HG02571 (cell line): Measurements from ENCODE around the gene HCN4.
"Not testable (repeated sequence)": the region's sequence is repeated elsewhere in the genome, so short reads cannot be mapped to it uniquely, and the experiment has no call there.

ENCODE experiments used
- ATAC-seq: cut with Tn5 transposase; IDR thresholded peaks from one replicate; pipeline ENCODE4 v1.9.1; 2021; ENCODE audit warnings: mild to moderate bottlenecking, moderate library complexity; ENCODE audit not compliant: unreplicated experiment

Gene HCN4

GRCh38 chr15:73368301-73369136 lies at the start of gene HCN4:
TSS of gene HCN4 (minus strand) at chr15:73368958. CDS start at chr15:73368270, 688 bp downstream.
- no peak for ATAC-seq

GRCh38 chr15:73414876-73415275 lies 46.1 kb upstream of the HCN4 start:
- ATAC-seq: no peak

- ATAC-seq: no peak
Measured at GRCh38 chr15:73403171-73403570, 34.4 kb upstream of the HCN4 start.

- not testable (repeated sequence) for ATAC-seq
Measured at GRCh38 chr15:73400222-73400621, 31.5 kb upstream of the HCN4 start.

GRCh38 chr15:73398861-73399260 lies 30.1 kb upstream of the HCN4 start:
- ATAC-seq: no peak

GRCh38 chr15:73397461-73397860 lies 28.7 kb upstream of the HCN4 start:
- ATAC-seq: no peak

- ATAC-seq: no peak
Measured at GRCh38 chr15:73395671-73396070, 26.9 kb upstream of the HCN4 start.

- no peak for ATAC-seq
Measured at GRCh38 chr15:73394782-73395181, 26.0 kb upstream of the HCN4 start.

- ATAC-seq: no peak
Measured at GRCh38 chr15:73393336-73393735, 24.6 kb upstream of the HCN4 start.

- no peak for ATAC-seq
Measured at GRCh38 chr15:73392025-73392424, 23.3 kb upstream of the HCN4 start.

- no peak for ATAC-seq
Measured at GRCh38 chr15:73391128-73391872, 22.5 kb upstream of the HCN4 start.

GRCh38 chr15:73389971-73390544 lies 21.3 kb upstream of the HCN4 start:
- no peak for ATAC-seq

GRCh38 chr15:73389539-73389938 lies 20.8 kb upstream of the HCN4 start:
- ATAC-seq: no peak

GRCh38 chr15:73388256-73388781 lies 19.6 kb upstream of the HCN4 start:
- no peak for ATAC-seq

- no peak for ATAC-seq
Measured at GRCh38 chr15:73387507-73388255, 18.9 kb upstream of the HCN4 start.

GRCh38 chr15:73386886-73387506 lies 18.2 kb upstream of the HCN4 start:
- ATAC-seq: no peak

- ATAC-seq: no peak
Measured at GRCh38 chr15:73386238-73386637, 17.5 kb upstream of the HCN4 start.

- ATAC-seq: no peak
Measured at GRCh38 chr15:73385205-73385604, 16.4 kb upstream of the HCN4 start.

GRCh38 chr15:73383310-73384189 lies 14.8 kb upstream of the HCN4 start:
- ATAC-seq: no peak
